Stomach (tissue), 9 donors: ENCODE data around the gene ZNF684. TPM values are rescaled to one million over a fixed set of nuclear protein-coding genes. Genes with fewer than 3 reads are reported as not detected.

Experiments used
- DNase-seq, 2 donors: peaks; one replicate each; pipeline versions ENCODE4 v3.0.0 to v3.0.0-alpha.2; 2013 to 2019
- H3K27ac ChIP-seq, 5 donors: fragments of 200-600 bp in 4 of 5; sonication (generic) in 4 of 5; one replicate each; pipeline ENCODE4 v1.5.1; 2013 to 2019; ENCODE audit warnings: mild to moderate bottlenecking in 1 of 5, moderate library complexity in 1 of 5
- H3K27me3 ChIP-seq, 3 donors: fragments of 200-600 bp; sonication (generic); one replicate each; pipeline ENCODE4 v1.5.1; 2017 to 2019; ENCODE audit warnings: mixed run types in 1 of 3
- H3K36me3 ChIP-seq, 4 donors: fragments of 200-600 bp; sonication (generic); 1 replicate in 3 of 4; 2 replicates in 1 of 4; pipeline ENCODE4 v1.5.1; 2016 to 2019
- H3K4me1 ChIP-seq, 4 donors: fragments of 200-600 bp; sonication (generic); one replicate each; pipeline ENCODE4 v1.5.1; 2016 to 2019
- H3K4me3 ChIP-seq, 4 donors: fragments of 200-600 bp; sonication (generic) in 3 of 4; one replicate each; pipeline ENCODE4 v1.5.1; 2016 to 2019; ENCODE audit warnings: mild to moderate bottlenecking in 1 of 4
- H3K9me3 ChIP-seq, 4 donors: fragments of 200-600 bp; sonication (generic); one replicate each; pipeline ENCODE4 v1.5.1; 2016 to 2019
- EP300 ChIP-seq: sonication (generic); formaldehyde crosslinking; IDR thresholded peaks from one replicate; pipeline ENCODE4 v1.6.1; 2017; ENCODE audit warnings: antibody characterized with exemption
- POLR2A ChIP-seq, 4 donors: fragments of 450-650 bp; IDR thresholded peaks; one replicate each; pipeline ENCODE4 v1.6.1; 2016; ENCODE audit warnings: antibody characterized with exemption in 4 of 4, control low read depth in 2 of 4, mild to moderate bottlenecking in 1 of 4, moderate library complexity in 1 of 4
- POLR2AphosphoS5 ChIP-seq, 3 donors: sonication (generic); formaldehyde crosslinking; IDR thresholded peaks; one replicate each; pipeline ENCODE4 v1.6.1; 2016; ENCODE audit warnings: antibody characterized with exemption in 3 of 3
- WGBS, 5 donors: extraction: QIAGEN DNeasy Blood & Tissue Kit in 3 of 5; methylation state at CpG; one replicate each; pipeline versions ENCODE4 v1.1.5 to v1.1.7; 2013 to 2018; 5-methylcytosine and 5-hydroxymethylcytosine counted together
- intact Hi-C: fragments of 100-400 bp; cut with DNase I; formaldehyde crosslinking; loops from one replicate; pipeline ENCODE4 v1.15.1; 2023; ENCODE audit warnings: low total_unique reads
- polyA plus RNA-seq, 3 donors: library from polyadenylated mRNA; stranded (reverse); fragments of 200-250 nt; gene quantifications; one replicate each; pipeline ENCODE4 v1.2.3, GENCODE V29; 2013
- small RNA-seq, 4 donors: library from RNA; depleted of rRNA; stranded (forward); fragments of <200 nt; gene quantifications; one replicate each; pipeline ENCODE3, GENCODE V24; 2016
- total RNA-seq, 5 donors: library from RNA; depleted of rRNA; stranded (reverse); fragments of >200 nt; gene quantifications; one replicate each; pipeline versions ENCODE4 v1.1.0 to v1.2.3, GENCODE V29; 2014 to 2016
- TF ChIP-seq, protein P1 (sequence below), 7 experiments: fragments of 450-650 bp in 4 of 7; fragments of 200-600 bp in 3 of 7; sonication (generic) in 3 of 7; IDR thresholded peaks; one replicate each; pipeline ENCODE4 v1.5.1; 2016 to 2019; ENCODE audit warnings: antibody characterized with exemption in 7 of 7, control low read depth in 2 of 7, mild to moderate bottlenecking in 1 of 7
- donor health status: healthy with polysubstance abuse.
- donor health status: Bipolar disorder and iron deficiency.
- donor health status: healthy.

The ZNF684 gene
- total and polyA plus RNA-seq, 8 donors: 2.2 to 15.6 (median 3.9) TPM; not detected in 1

DNA sequence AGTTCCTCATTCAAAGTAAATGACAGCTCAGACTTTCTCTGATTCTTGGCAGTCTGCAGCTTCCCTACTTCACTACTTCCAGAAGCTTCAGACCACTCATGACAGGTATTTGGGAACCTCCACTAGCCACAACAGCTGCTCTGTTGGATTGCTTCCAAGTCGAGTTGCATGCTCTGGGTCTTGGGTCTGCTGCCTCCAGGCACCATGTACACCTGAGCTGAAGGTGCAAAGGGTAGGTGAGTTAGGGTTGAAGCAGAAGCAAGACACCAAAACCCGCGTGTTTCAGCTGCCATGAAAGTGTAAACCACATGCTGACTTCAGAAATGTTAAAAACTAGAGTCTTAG is 62.7 kb downstream of the ZNF684 start:
- no peaks in the 10 kb centered on the region for H3K4me1 ChIP-seq
- no peaks in the 10 kb centered on the region for H3K9me3 ChIP-seq
- H3K27me3 ChIP-seq: no peaks in the 10 kb centered on the region
- TF ChIP-seq POLR2A (IDR thresholded peaks at IDR 0.05): no peak
- TF ChIP-seq POLR2AphosphoS5 (IDR thresholded peaks at IDR 0.05): no peak
- no peak for TF ChIP-seq EP300
- TF ChIP-seq, protein P1, sequence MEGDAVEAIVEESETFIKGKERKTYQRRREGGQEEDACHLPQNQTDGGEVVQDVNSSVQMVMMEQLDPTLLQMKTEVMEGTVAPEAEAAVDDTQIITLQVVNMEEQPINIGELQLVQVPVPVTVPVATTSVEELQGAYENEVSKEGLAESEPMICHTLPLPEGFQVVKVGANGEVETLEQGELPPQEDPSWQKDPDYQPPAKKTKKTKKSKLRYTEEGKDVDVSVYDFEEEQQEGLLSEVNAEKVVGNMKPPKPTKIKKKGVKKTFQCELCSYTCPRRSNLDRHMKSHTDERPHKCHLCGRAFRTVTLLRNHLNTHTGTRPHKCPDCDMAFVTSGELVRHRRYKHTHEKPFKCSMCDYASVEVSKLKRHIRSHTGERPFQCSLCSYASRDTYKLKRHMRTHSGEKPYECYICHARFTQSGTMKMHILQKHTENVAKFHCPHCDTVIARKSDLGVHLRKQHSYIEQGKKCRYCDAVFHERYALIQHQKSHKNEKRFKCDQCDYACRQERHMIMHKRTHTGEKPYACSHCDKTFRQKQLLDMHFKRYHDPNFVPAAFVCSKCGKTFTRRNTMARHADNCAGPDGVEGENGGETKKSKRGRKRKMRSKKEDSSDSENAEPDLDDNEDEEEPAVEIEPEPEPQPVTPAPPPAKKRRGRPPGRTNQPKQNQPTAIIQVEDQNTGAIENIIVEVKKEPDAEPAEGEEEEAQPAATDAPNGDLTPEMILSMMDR (IDR thresholded peaks at IDR 0.05): no peak
- WGBS, 5 donors: 53 to 61% (median 56%) methylated on average over 3 of the region's 3 CpGs
- intact Hi-C loops: no loop called here
- no peak overlapping the region for H3K27ac ChIP-seq
- no peaks in the 10 kb centered on the region for H3K36me3 ChIP-seq
- DNase-seq: no peak
- H3K4me3 ChIP-seq: no peak overlapping the region

DNA sequence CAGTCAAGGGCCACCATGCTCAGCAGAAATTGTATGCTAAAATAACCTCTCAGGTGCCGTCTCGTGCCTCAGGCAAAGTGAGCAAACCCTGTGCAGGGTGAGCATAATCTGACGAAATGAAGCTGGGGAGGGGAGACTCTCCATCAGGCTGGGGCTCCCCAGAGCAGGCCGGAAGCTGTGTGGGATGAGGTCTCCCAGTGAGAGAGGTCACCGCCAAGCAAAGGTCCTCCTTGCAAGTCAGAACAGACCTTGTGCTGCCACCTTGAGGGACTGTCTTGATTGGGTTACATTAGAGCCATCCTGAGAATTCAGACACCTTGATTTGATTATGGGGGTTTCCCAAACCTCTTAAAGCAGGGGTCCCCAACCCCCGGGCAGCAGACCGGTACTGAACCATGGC is 64.2 kb downstream of the ZNF684 start:
- Histone ChIP-seq H3K4me3 (no peak overlapping the region), H3K4me1 (no peaks in the 10 kb centered on the region), H3K27ac (no peak overlapping the region), H3K9me3 (no peaks in the 10 kb centered on the region), H3K36me3 (no peaks in the 10 kb centered on the region), H3K27me3 (no peaks in the 10 kb centered on the region)
- DNase-seq: no peak
- intact Hi-C loops: no loop called here
- TF ChIP-seq POLR2AphosphoS5 (IDR thresholded peaks at IDR 0.05) (no peak), POLR2A (IDR thresholded peaks at IDR 0.05) (no peak), EP300 (no peak)
- TF ChIP-seq, protein P1 (IDR thresholded peaks at IDR 0.05): no peak
- WGBS, 5 donors: 81 to 93% (median 87%) methylated on average over 5 to 7 of the region's 7 CpGs

Small RNA genes lying within 50 kb of the gene (small RNA-seq; reads per million reads assigned to genes)
- gene AL356379.1: 0 reads per million in 4 donors

Other genes with a start within 250 kb of the ZNF684 start
- 10 to 100 TPM in 4 of 5 donors, 1 to 10 TPM in 1; 7.2 to 79.0 (median 30.3) TPM for gene COL9A2, start 214.4 kb upstream of the ZNF684 start, total RNA-seq
- gene COL9A2, start 214.4 kb upstream of the ZNF684 start, polyA plus RNA-seq: 10 to 100 TPM in 1 of 3 donors, 1 to 10 TPM in 2; 5.7 to 19.1 (median 7.5) TPM
- gene SMAP2, start 157.9 kb upstream of the ZNF684 start, total RNA-seq: 10 to 100 TPM; 21.6 to 58.0 (median 35.9) TPM
- 10 to 100 TPM; 22.4 to 50.4 (median 27.8) TPM for gene SMAP2, start 157.9 kb upstream of the ZNF684 start, polyA plus RNA-seq
- gene ZFP69B, start 81.2 kb upstream of the ZNF684 start, total RNA-seq: 1 to 10 TPM in 1 of 5 donors, under 1 TPM in 1, not detected in 3; 0.45 to 2.0 TPM
- under 1 TPM; 0.35 to 0.92 (median 0.81) TPM for gene ZFP69B, start 81.2 kb upstream of the ZNF684 start, polyA plus RNA-seq
- 10 to 100 TPM in 1 of 5 donors, 1 to 10 TPM in 4; 1.3 to 34.4 (median 3.1) TPM for gene ZFP69, start 54.3 kb upstream of the ZNF684 start, total RNA-seq
- 1 to 10 TPM; 1.2 to 2.6 (median 2.3) TPM for gene ZFP69, start 54.3 kb upstream of the ZNF684 start, polyA plus RNA-seq
- gene EXO5, start 22.9 kb upstream of the ZNF684 start, total RNA-seq: 1 to 10 TPM in 4 of 5 donors, under 1 TPM in 1; 0.45 to 9.0 (median 6.1) TPM
- 1 to 10 TPM; 2.7 to 6.1 (median 3.6) TPM for gene EXO5, start 22.9 kb upstream of the ZNF684 start, polyA plus RNA-seq
- 1 to 10 TPM in 4 of 5 donors, under 1 TPM in 1; 0.45 to 4.7 (median 3.9) TPM for gene RIMS3, start 134.0 kb downstream of the ZNF684 start, total RNA-seq
- gene RIMS3, start 134.0 kb downstream of the ZNF684 start, polyA plus RNA-seq: 1 to 10 TPM in 2 of 3 donors, under 1 TPM in 1; 0.63 to 2.2 (median 1.2) TPM
- 10 to 100 TPM; 23.3 to 76.4 (median 53.8) TPM for gene NFYC, start 160.1 kb downstream of the ZNF684 start, total RNA-seq
- gene NFYC, start 160.1 kb downstream of the ZNF684 start, polyA plus RNA-seq: 10 to 100 TPM; 33.6 to 46.6 (median 35.2) TPM